ENCODE measurements around the gene TNFRSF12A. TPM values are rescaled to one million over a fixed set of nuclear protein-coding genes. Genes with fewer than 3 reads are reported as not detected.
"Not testable (repeated sequence)": the region's sequence is repeated elsewhere in the genome, so short reads cannot be mapped to it uniquely, and the experiment has no call there.

Gene TNFRSF12A
- total RNA-seq, 1 experiment from 2014 or later = 1,222 TPM

- no peak for DNase-seq (ENCODE audit: low read depth)
- in situ Hi-C loops (cut with HindIII; ENCODE audit: low pct_unique_long_range_greater_than_20kb, low sequenced_read_pairs) = no loop called here
Measured at GRCh38 chr16:3054965-3055733, 35.0 kb downstream of the TNFRSF12A start.

GRCh38 chr16:3055734-3056115 is 35.6 kb downstream of the TNFRSF12A start:
- DNase-seq (ENCODE audit: low read depth); in situ Hi-C loops (cut with HindIII; ENCODE audit: low pct_unique_long_range_greater_than_20kb, low sequenced_read_pairs): not testable (repeated sequence)

GRCh38 chr16:3056336-3057180 is 36.4 kb downstream of the TNFRSF12A start:
- no peak for DNase-seq (ENCODE audit: low read depth)
- in situ Hi-C loops (cut with HindIII; ENCODE audit: low pct_unique_long_range_greater_than_20kb, low sequenced_read_pairs) = no loop called here

GRCh38 chr16:3057181-3058138 is 37.3 kb downstream of the TNFRSF12A start:
- DNase-seq (ENCODE audit: low read depth) = no peak
- in situ Hi-C loops (cut with HindIII; ENCODE audit: low pct_unique_long_range_greater_than_20kb, low sequenced_read_pairs) = no loop called here

GRCh38 chr16:3058139-3059030 is 38.2 kb downstream of the TNFRSF12A start:
- in situ Hi-C loops (cut with HindIII; ENCODE audit: low pct_unique_long_range_greater_than_20kb, low sequenced_read_pairs) = no loop called here
- no peak for DNase-seq (ENCODE audit: low read depth)

- in situ Hi-C loops (cut with HindIII; ENCODE audit: low pct_unique_long_range_greater_than_20kb, low sequenced_read_pairs) = no loop called here
- DNase-seq (ENCODE audit: low read depth) = peak; percentile 95
Measured at GRCh38 chr16:3059041-3059722, 39.0 kb downstream of the TNFRSF12A start.

- in situ Hi-C loops (cut with HindIII; ENCODE audit: low pct_unique_long_range_greater_than_20kb, low sequenced_read_pairs) = no loop called here
- DNase-seq (ENCODE audit: low read depth) = no peak
Measured at GRCh38 chr16:3059723-3060242, 39.6 kb downstream of the TNFRSF12A start.

- in situ Hi-C loops (cut with HindIII; ENCODE audit: low pct_unique_long_range_greater_than_20kb, low sequenced_read_pairs) = no loop called here
- DNase-seq (ENCODE audit: low read depth) = no peak
Measured at GRCh38 chr16:3060339-3061127, 40.4 kb downstream of the TNFRSF12A start.

GRCh38 chr16:3062553-3062952 is 42.4 kb downstream of the TNFRSF12A start:
- DNase-seq (ENCODE audit: low read depth) = no peak
- in situ Hi-C loops (cut with HindIII; ENCODE audit: low pct_unique_long_range_greater_than_20kb, low sequenced_read_pairs) = no loop called here

GRCh38 chr16:3063625-3064386 is 43.6 kb downstream of the TNFRSF12A start:
- in situ Hi-C loops (cut with HindIII; ENCODE audit: low pct_unique_long_range_greater_than_20kb, low sequenced_read_pairs) = no loop called here
- DNase-seq (ENCODE audit: low read depth) = no peak

GRCh38 chr16:3065069-3065741 is 45.0 kb downstream of the TNFRSF12A start, which contains the start of gene IL32:
TSS of gene IL32 (plus strand) at chr16:3065640. CDS start at chr16:3065812, 172 bp downstream.
- in situ Hi-C loops (cut with HindIII; ENCODE audit: low pct_unique_long_range_greater_than_20kb, low sequenced_read_pairs) = no loop called here
- peak; percentile 77 for DNase-seq (ENCODE audit: low read depth)

GRCh38 chr16:3065742-3066439 is 45.7 kb downstream of the TNFRSF12A start:
- in situ Hi-C loops (cut with HindIII; ENCODE audit: low pct_unique_long_range_greater_than_20kb, low sequenced_read_pairs) = no loop called here
- no peak for DNase-seq (ENCODE audit: low read depth)

- in situ Hi-C loops (cut with HindIII; ENCODE audit: low pct_unique_long_range_greater_than_20kb, low sequenced_read_pairs) = no loop called here
- DNase-seq (ENCODE audit: low read depth) = no peak
Measured at GRCh38 chr16:3066440-3066748, 46.2 kb downstream of the TNFRSF12A start.

- DNase-seq (ENCODE audit: low read depth) = no peak
- in situ Hi-C loops (cut with HindIII; ENCODE audit: low pct_unique_long_range_greater_than_20kb, low sequenced_read_pairs) = no loop called here
Measured at GRCh38 chr16:3068487-3068886, 48.3 kb downstream of the TNFRSF12A start.

All from Caki2 (cell line).